Astrocyte of the cerebellum (primary cell): Measurements from ENCODE around the gene MCM7.
"Not testable (repeated sequence)": the region's sequence is repeated elsewhere in the genome, so short reads cannot be mapped to it uniquely, and the experiment has no call there.

Source experiments
- DNase-seq: peaks from one replicate; pipeline ENCODE4 v3.0.0-alpha.2; 2011; ENCODE audit warnings: low read depth
- H3K4me3 ChIP-seq: 2 replicates; pipeline ENCODE4 v1.5.1; 2011; ENCODE audit warnings: mild to moderate bottlenecking, low read depth, low read length, moderate library complexity
- in situ Hi-C: cut with HindIII; loops from 2 replicates; pipeline ENCODE4 v1.10.0; 2017; ENCODE audit warnings: low sequenced_read_pairs
- TF ChIP-seq, protein P1 (sequence below): IDR thresholded peaks from 2 replicates; pipeline ENCODE4 v1.5.1; 2012; ENCODE audit warnings: low read length, low read depth, moderate library complexity, mild to moderate bottlenecking; ENCODE audit errors: missing control alignments

Gene MCM7

DNA sequence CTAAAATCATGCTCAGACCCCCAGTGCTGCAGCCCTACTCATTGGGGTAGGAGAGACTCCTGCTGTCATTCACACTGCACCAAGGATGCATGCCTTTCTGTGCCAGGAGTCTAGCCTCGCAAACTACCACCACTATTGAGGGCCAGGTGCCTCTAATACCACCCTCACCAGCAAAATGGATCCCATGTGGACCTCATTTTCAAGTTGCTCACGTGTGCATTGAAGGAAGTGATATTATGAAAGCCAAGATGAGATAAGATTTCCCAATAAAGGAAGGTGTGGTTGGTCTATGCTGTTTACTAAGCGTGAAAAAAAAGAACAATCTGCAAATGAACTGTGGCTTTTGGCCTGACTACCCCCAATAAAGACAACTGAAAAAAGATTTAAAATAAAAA, 40.4 kb upstream of the MCM7 start:
- in situ Hi-C loops: no loop called here
- TF ChIP-seq, protein P1, sequence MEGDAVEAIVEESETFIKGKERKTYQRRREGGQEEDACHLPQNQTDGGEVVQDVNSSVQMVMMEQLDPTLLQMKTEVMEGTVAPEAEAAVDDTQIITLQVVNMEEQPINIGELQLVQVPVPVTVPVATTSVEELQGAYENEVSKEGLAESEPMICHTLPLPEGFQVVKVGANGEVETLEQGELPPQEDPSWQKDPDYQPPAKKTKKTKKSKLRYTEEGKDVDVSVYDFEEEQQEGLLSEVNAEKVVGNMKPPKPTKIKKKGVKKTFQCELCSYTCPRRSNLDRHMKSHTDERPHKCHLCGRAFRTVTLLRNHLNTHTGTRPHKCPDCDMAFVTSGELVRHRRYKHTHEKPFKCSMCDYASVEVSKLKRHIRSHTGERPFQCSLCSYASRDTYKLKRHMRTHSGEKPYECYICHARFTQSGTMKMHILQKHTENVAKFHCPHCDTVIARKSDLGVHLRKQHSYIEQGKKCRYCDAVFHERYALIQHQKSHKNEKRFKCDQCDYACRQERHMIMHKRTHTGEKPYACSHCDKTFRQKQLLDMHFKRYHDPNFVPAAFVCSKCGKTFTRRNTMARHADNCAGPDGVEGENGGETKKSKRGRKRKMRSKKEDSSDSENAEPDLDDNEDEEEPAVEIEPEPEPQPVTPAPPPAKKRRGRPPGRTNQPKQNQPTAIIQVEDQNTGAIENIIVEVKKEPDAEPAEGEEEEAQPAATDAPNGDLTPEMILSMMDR: no peak
- DNase-seq: no peak
- no peak overlapping the region for H3K4me3 ChIP-seq

DNA sequence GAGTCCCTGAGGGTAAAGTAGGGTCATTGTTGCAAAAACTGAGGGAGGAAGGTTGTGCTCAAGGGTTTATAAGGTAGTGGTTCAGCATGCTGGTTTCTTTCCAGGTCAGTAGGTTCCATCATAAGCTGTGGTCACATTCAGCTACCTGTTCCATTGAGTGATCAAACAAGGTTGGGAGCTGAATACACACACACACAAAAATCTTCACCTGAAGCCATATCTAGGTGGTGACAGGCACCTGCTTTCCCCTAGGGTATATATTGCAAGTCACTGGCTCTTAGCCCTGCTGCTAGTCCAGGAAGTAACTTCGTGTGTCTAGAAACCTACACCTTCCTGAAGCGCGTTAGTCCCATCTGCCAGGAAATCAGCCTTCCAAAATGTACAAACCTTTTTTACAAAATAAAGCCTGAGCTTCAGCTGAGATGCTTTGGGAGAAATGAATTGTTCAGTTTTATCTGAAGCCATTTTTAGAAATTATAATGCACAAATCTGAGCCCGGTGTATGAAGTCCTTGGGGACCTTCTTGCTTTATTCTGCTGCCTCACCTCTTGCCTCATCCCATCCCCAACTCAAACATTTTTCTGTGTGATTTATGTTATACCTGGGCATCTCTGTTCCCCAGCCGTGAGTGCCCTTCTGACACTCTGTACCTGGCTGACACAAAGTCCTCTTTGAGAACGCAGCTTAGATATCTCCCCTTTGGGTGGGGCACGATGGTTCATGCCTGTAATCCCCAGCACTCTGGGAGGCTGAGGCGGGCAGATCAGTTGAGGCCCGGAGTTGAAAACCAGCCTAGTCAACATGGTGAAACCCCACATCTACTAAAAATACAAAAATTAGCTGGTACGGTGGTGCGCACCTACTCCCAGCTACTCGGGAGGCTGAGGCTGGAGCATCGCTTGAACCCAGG, 36.9 kb upstream of the MCM7 start:
- TF ChIP-seq, protein P1: no peak
- no peak overlapping the region for H3K4me3 ChIP-seq
- in situ Hi-C loops: no loop called here
- no peak for DNase-seq

DNA sequence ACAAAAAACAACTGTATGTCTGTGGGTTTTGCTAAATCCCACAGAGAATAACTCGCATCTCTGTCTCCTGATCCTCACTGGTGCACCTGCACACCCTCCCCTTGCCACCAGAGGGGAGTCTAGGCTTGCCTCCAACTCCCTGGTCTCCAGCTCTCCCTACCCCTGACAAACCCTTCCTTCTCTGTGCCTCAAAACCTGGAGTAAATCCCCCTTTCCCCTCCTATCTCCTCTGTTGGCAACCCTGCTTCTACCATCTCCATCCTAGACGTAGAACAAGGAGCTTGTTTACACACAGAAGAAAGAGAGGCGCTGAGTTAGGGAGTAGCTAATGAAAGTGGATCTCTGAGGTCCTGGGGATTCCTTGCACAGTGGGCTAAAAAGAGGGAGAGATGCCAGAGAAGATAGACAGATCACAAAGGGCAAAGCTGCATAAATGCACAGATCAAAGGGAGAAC, 31.5 kb upstream of the MCM7 start:
- TF ChIP-seq, protein P1: peak; percentile 93
- DNase-seq: peak; percentile 38
- no peak overlapping the region for H3K4me3 ChIP-seq
- in situ Hi-C loops: no loop called here

DNA sequence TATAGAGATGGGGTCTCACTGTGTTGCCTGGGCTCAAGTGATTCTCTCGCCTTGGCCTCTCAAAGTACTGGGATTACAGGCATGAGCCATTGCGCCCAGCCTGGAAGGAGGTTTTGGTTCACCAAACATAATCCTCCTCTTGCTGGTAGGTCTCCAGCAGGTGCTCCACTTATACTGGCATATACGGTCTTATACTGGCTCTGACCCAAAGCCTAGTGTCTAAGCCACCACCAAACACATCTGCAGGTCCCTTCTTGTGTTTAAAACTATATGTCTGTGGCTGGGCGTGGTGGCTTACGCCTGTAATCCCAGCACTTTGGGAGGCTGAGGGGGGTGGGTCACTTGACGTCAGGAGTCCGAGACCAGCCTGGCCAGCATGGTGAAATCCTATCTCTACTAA, 30.9 kb upstream of the MCM7 start:
- in situ Hi-C loops: no loop called here
- DNase-seq: no peak
- TF ChIP-seq, protein P1: no peak
- H3K4me3 ChIP-seq: no peak overlapping the region

GRCh38 chr7:100130608-100131453, 29.6 kb upstream of the MCM7 start:
- no peak overlapping the region for H3K4me3 ChIP-seq
- in situ Hi-C loops: no loop called here
- TF ChIP-seq, protein P1: peak; percentile 66
- no peak for DNase-seq

DNA sequence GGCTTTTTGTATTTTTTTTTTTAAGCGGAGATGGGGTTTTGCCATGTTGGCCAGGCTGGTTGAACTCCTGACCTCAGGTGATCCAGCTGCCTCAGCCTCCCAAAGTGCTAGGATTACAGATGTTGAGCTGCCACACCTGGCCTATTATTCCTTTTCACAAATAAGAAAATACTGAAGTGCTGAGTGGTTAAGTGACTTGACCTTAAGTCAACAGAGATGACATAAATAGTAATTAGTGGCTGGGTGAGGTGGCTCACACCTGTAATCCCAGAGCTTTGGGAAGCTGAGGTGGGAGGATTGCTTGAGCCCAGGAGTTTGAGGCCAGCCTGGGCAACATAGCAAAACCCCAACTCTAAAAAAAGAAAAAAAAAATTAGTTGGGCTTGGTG, 29.0 kb upstream of the MCM7 start:
- in situ Hi-C loops, H3K4me3 ChIP-seq, DNase-seq: not testable (repeated sequence)

DNA sequence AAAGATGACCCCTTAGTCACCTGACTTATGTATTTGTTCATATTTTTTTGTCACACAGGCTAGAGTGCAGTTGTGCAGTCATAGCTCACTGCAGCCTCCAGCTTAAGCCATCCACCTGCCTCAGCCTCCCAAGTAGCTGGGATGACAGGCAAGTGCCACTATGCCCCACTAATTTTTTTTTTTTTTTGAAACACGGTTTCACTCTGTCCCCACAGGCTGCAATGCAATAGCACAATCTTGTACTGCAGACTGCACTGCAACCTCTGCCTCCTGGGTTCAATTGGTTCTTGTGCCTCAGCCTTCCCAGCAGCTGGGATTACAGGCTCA, 27.4 kb upstream of the MCM7 start:
- DNase-seq: no peak
- in situ Hi-C loops: no loop called here
- TF ChIP-seq, protein P1: no peak
- no peak overlapping the region for H3K4me3 ChIP-seq
